Ureter (tissue), 1 donor: ENCODE measurements around the gene LRRC56. TPM values are rescaled to one million over a fixed set of nuclear protein-coding genes. Genes with fewer than 3 reads are reported as not detected.

ENCODE experiments used
- DNase-seq: peaks from one replicate; pipeline ENCODE4 v3.0.0-alpha.2; 2020; ENCODE audit warnings: low spot score
- total RNA-seq: library from RNA; stranded (reverse); gene quantifications from one replicate; pipeline ENCODE4 v1.2.4, GENCODE V29; 2023
- donor health status: DM: yes; HTN: yes; CAD: no.

The LRRC56 gene
- total RNA-seq, 1 donor from 2014 or later, result 3.4 TPM

DNA sequence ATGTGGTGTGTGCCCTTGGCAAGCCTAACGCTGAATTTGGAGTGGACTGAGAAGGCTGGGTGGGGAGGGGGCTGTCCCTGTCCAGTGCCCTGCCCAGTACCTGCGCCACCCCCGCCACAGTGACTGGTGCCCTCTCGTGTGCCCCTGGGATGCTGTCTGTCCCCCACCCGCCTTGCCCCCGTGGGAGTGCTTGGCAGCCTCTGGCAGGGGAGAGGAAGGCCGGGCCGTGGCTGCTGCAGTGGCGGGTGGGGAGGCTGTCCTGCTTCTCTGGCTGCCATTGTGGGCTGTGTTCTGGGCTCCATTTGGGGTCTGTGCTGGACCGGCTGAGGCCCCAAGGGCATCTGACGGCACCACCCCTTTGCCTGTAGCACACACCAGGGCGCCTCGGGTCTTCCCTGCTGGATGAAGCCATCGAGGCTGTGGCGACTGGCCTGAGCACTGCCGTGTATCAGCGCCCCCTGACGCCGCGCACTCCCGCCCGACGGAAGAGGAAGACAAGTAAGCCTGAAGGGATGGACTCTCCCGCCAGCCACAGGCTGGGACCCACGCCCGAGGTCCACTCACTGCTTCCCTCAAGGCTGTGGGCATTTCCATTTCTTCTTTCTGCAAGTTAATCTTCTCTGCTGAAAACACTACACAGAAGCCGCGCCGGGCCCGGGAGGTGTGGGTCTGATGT, 60.8 kb downstream of the LRRC56 start:
- DNase-seq, result no peak

DNA sequence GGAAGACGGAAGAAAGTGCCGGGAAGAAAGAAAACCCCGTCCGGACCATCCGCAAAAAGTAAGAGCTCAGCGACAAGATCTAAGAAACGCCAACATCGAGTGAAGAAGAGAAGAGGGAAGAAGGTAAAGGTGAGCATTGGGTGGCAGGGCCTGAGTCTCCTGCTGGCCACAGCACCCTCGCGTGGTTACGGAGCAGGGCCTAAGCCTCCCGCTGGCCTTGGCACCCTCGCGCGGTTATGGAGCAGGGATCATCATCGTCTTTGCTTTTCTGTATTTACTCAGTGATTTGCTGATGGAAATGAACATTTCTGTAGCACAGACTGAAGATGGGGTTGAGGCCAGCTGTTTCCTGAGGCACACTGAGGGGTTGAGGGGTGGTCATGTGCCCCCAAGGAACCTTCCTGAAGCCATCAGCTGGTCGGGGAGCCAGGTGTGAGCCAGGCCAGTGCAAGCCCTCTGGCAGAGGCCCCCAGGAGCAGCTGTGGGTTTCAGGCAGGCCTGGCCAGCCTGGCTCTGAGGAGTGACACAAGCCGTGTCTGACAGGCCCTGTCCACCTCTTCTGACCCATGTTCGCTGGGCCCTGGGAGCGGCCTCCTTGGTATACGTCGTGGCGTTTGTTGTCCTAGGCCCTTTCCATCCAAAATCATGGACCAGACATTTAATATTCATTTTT, 64.4 kb downstream of the LRRC56 start:
- no peak for DNase-seq

DNA sequence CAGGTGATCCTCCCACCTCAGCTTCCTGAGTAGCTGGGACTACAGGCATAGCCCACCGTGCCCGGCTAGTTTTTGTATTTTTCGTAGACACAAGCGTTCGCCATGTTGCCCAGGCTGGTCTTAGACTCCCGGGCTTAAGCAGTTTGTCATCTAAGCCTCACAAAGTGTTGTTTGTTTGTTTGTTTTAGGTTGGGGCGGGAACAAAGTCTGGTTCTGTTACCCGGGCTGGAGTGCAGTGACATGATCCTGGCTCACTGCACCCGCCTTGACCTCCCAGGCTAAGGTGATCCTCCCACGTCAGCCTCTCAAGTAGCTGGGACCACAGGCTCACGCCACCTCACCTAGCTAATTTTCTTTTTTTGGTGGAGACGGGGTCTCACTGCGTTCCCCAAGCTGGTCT, 65.8 kb downstream of the LRRC56 start:
- DNase-seq, result no peak

Other genes starting within 250 kb of the LRRC56 start
- gene PGGHG, start 248.4 kb upstream of the LRRC56 start, total RNA-seq, result 45.0 TPM
- gene IFITM5, start 238.0 kb upstream of the LRRC56 start, total RNA-seq, result not detected
- 408 TPM for gene IFITM2, start 229.7 kb upstream of the LRRC56 start, total RNA-seq
- gene IFITM1, start 223.5 kb upstream of the LRRC56 start, total RNA-seq, result 150 TPM
- gene IFITM3, start 216.7 kb upstream of the LRRC56 start, total RNA-seq, result 536 TPM
- gene B4GALNT4, start 168.0 kb upstream of the LRRC56 start, total RNA-seq, result 3.3 TPM
- 78.5 TPM for gene PKP3, start 143.3 kb upstream of the LRRC56 start, total RNA-seq
- 73.9 TPM for gene SIGIRR, start 122.5 kb upstream of the LRRC56 start, total RNA-seq
- 17.9 TPM for gene ANO9, start 95.5 kb upstream of the LRRC56 start, total RNA-seq
- 28.6 TPM for gene PTDSS2, start 87.2 kb upstream of the LRRC56 start, total RNA-seq
- 182 TPM for gene RNH1, start 30.3 kb upstream of the LRRC56 start, total RNA-seq
- 85.3 TPM for gene HRAS, start 2.0 kb upstream of the LRRC56 start, total RNA-seq
- 8.8 TPM for gene LMNTD2, start 23.2 kb downstream of the LRRC56 start, total RNA-seq
- 54.9 TPM for gene RASSF7, start 23.4 kb downstream of the LRRC56 start, total RNA-seq
- gene PHRF1, start 38.9 kb downstream of the LRRC56 start, total RNA-seq, result 43.6 TPM
- 14.9 TPM for gene IRF7, start 78.4 kb downstream of the LRRC56 start, total RNA-seq
- not detected for gene CDHR5, start 87.4 kb downstream of the LRRC56 start, total RNA-seq
- gene SCT, start 89.7 kb downstream of the LRRC56 start, total RNA-seq, result not detected
- 2.6 TPM for gene DRD4, start 99.7 kb downstream of the LRRC56 start, total RNA-seq
- gene DEAF1, start 157.7 kb downstream of the LRRC56 start, total RNA-seq, result 36.9 TPM
- 32.5 TPM for gene TMEM80, start 158.3 kb downstream of the LRRC56 start, total RNA-seq
- 156 TPM for gene EPS8L2, start 168.7 kb downstream of the LRRC56 start, total RNA-seq
- 172 TPM for gene TALDO1, start 209.9 kb downstream of the LRRC56 start, total RNA-seq
- gene GATD1, start 240.0 kb downstream of the LRRC56 start, total RNA-seq, result 82.5 TPM